WTC11 (cell line): ENCODE data around the gene H2AZ1. TPM values are rescaled to one million over a fixed set of nuclear protein-coding genes. Genes with fewer than 3 reads are reported as not detected.
"Not testable (repeated sequence)": the region's sequence is repeated elsewhere in the genome, so short reads cannot be mapped to it uniquely, and the experiment has no call there.

Experiments used
- ATAC-seq: fragments of 200-7000 bp; cut with Tn5 transposase; 2 replicates; pipeline ENCODE4 v1.10.0; 2021; ENCODE audit warnings: mild to moderate bottlenecking, moderate library complexity
- CTCF ChIA-PET: fragments of 300-600 bp; sonication (Branson Sonifier 250); formaldehyde crosslinking; loops from one replicate; lab custom pipeline; 2021; ENCODE audit warnings: antibody characterized with exemption; lab: Charles Lee
- POLR2A ChIA-PET: fragments of 350-600 bp; sonication (Branson Sonifier 250); formaldehyde crosslinking; loops from one replicate; lab custom pipeline; 2021; ENCODE audit warnings: antibody characterized with exemption; lab: Charles Lee
- DNase-seq: peaks from one replicate; pipeline ENCODE4 v3.0.0; 2021; ENCODE audit warnings: low spot score
- H3K27ac Mint-ChIP-seq: 2 replicates; pipeline ENCODE4 v1.8.0; 2021; ENCODE audit warnings: mixed read lengths
- H3K27me3 Mint-ChIP-seq: 2 replicates; pipeline ENCODE4 v1.8.0; 2021; ENCODE audit warnings: low read depth, mild to moderate bottlenecking, moderate library complexity, mixed read lengths
- H3K36me3 Mint-ChIP-seq: 2 replicates; pipeline ENCODE4 v1.8.0; 2021; ENCODE audit warnings: mixed read lengths
- H3K4me1 Mint-ChIP-seq: 2 replicates; pipeline ENCODE4 v1.8.0; 2022; ENCODE audit warnings: mixed read lengths
- H3K4me3 Mint-ChIP-seq: 2 replicates; pipeline ENCODE4 v1.8.0; 2021; ENCODE audit warnings: mild to moderate bottlenecking, moderate library complexity, mixed read lengths
- H3K9me3 Mint-ChIP-seq: 2 replicates; pipeline ENCODE4 v1.8.0; 2021; ENCODE audit warnings: mixed read lengths
- AFF4 ChIP-seq: sonication (generic); formaldehyde crosslinking; IDR thresholded peaks from 2 replicates; pipeline ENCODE4 v1.8.1; 2023; ENCODE audit warnings: mild to moderate bottlenecking, missing genetic modification reagents, borderline replicate concordance
- AR ChIP-seq: fragments of 250-450 bp; sonication (Bioruptor Pico); IDR thresholded peaks from 2 replicates; pipeline ENCODE4 v1.9.0; 2021; ENCODE audit warnings: mild to moderate bottlenecking
- E2F1 ChIP-seq: sonication (generic); formaldehyde crosslinking; IDR thresholded peaks from 2 replicates; pipeline ENCODE4 v1.8.0; 2022; ENCODE audit warnings: mild to moderate bottlenecking, missing genetic modification reagents
- EMX1 ChIP-seq: fragments of 250-450 bp; sonication (Bioruptor Pico); IDR thresholded peaks from 2 replicates; pipeline ENCODE4 v1.8.0; 2021; ENCODE audit warnings: mild to moderate bottlenecking
- ETV6 ChIP-seq: sonication (generic); formaldehyde crosslinking; IDR thresholded peaks from 2 replicates; pipeline ENCODE4 v1.8.1; 2022; ENCODE audit warnings: mild to moderate bottlenecking, missing genetic modification reagents
- FOXJ3 ChIP-seq: sonication (generic); formaldehyde crosslinking; IDR thresholded peaks from 2 replicates; pipeline ENCODE4 v1.9.0; 2021; ENCODE audit warnings: missing genetic modification reagents, mild to moderate bottlenecking, borderline replicate concordance
- FOXP4 ChIP-seq: sonication (generic); formaldehyde crosslinking; IDR thresholded peaks from 2 replicates; pipeline ENCODE4 v1.8.0; 2022; ENCODE audit warnings: mild to moderate bottlenecking, missing genetic modification reagents
- GABPB1 ChIP-seq: sonication (generic); formaldehyde crosslinking; IDR thresholded peaks from 2 replicates; pipeline ENCODE4 v1.8.1; 2023; ENCODE audit warnings: mild to moderate bottlenecking, missing genetic modification reagents
- JUN ChIP-seq: sonication (generic); formaldehyde crosslinking; IDR thresholded peaks from 2 replicates; pipeline ENCODE4 v1.8.0; 2023; ENCODE audit warnings: mild to moderate bottlenecking, missing genetic modification reagents
- MLX ChIP-seq: sonication (generic); formaldehyde crosslinking; IDR thresholded peaks from 2 replicates; pipeline ENCODE4 v1.8.1; 2023; ENCODE audit warnings: mild to moderate bottlenecking, missing genetic modification reagents, moderate library complexity
- NFYB ChIP-seq: sonication (generic); formaldehyde crosslinking; conservative IDR thresholded peaks from 2 replicates; pipeline ENCODE4 v1.8.0; 2022; ENCODE audit warnings: low read depth, missing genetic modification reagents
- NR1H2 ChIP-seq: sonication (generic); formaldehyde crosslinking; IDR thresholded peaks from 2 replicates; pipeline ENCODE4 v1.9.0; 2021; ENCODE audit warnings: mild to moderate bottlenecking, moderate library complexity, missing genetic modification reagents
- RORB ChIP-seq: fragments of 250-450 bp; sonication (Bioruptor Pico); IDR thresholded peaks from 2 replicates; pipeline ENCODE4 v1.9.0; 2021; ENCODE audit warnings: mild to moderate bottlenecking
- USF2 ChIP-seq: sonication (generic); formaldehyde crosslinking; IDR thresholded peaks from 2 replicates; pipeline ENCODE4 v1.8.1; 2023; ENCODE audit warnings: mild to moderate bottlenecking, missing genetic modification reagents, moderate library complexity
- ZNF121 ChIP-seq: sonication (generic); formaldehyde crosslinking; IDR thresholded peaks from 2 replicates; pipeline ENCODE4 v1.8.0; 2023; ENCODE audit warnings: missing genetic modification reagents
- ZNF263 ChIP-seq: sonication (generic); formaldehyde crosslinking; IDR thresholded peaks from 2 replicates; pipeline ENCODE4 v1.8.1; 2022; ENCODE audit warnings: low read depth, mild to moderate bottlenecking, moderate library complexity, missing genetic modification reagents
- ZNF317 ChIP-seq: sonication (generic); formaldehyde crosslinking; IDR thresholded peaks from 2 replicates; pipeline ENCODE4 v1.8.1; 2023; ENCODE audit warnings: low read depth, mild to moderate bottlenecking, moderate library complexity, missing genetic modification reagents, borderline replicate concordance
- ZNF416 ChIP-seq: fragments of 250-450 bp; sonication (Bioruptor Pico); IDR thresholded peaks from 2 replicates; pipeline ENCODE4 v1.9.0; 2021; ENCODE audit warnings: mild to moderate bottlenecking, inconsistent platforms
- total RNA-seq: library from RNA; stranded (reverse); gene quantifications from 3 replicates; pipeline ENCODE4 v1.2.3, GENCODE V29; 2021

Gene H2AZ1
- total RNA-seq, 1 experiment from 2014 or later, result 684 TPM

GRCh38 chr4:99960648-99961047, 10.6 kb upstream of the H2AZ1 start:
- TF ChIP-seq NR1H2 (CRISPR knock-in tag) (no peak), NFYB (CRISPR knock-in tag) (no peak), FOXJ3 (CRISPR knock-in tag) (no peak), FOXP4 (CRISPR knock-in tag) (no peak), ZNF416 (no peak), ZNF263 (CRISPR knock-in tag) (no peak), USF2 (CRISPR knock-in tag) (no peak), MLX (CRISPR knock-in tag) (no peak), JUN (CRISPR knock-in tag) (no peak), ZNF317 (no peak), ETV6 (CRISPR knock-in tag) (no peak), RORB (CRISPR knock-in tag) (no peak), EMX1 (CRISPR knock-in tag) (no peak), ZNF121 (no peak), AR (CRISPR knock-in tag) (no peak), AFF4 (CRISPR knock-in tag) (no peak), E2F1 (CRISPR knock-in tag) (no peak), GABPB1 (CRISPR knock-in tag) (no peak)
- POLR2A ChIA-PET, result no interaction called here

GRCh38 chr4:99958207-99958606, 8.1 kb upstream of the H2AZ1 start:
- H3K4me3 Mint-ChIP-seq, H3K27me3 Mint-ChIP-seq, H3K4me1 Mint-ChIP-seq, CTCF ChIA-PET, H3K36me3 Mint-ChIP-seq, POLR2A ChIA-PET, DNase-seq, ATAC-seq, H3K27ac Mint-ChIP-seq: not testable (repeated sequence)
- peaks cover 20% of the 10 kb centered on the region for H3K9me3 Mint-ChIP-seq

More at GRCh38 chr4:99960648-99961047, 10.6 kb upstream of the H2AZ1 start:
- Mint-ChIP-seq H3K27ac (no peak overlapping the region), H3K27me3 (no peaks in the 10 kb centered on the region), H3K4me1 (no peaks in the 10 kb centered on the region), H3K9me3 (peaks cover 20% of the 10 kb centered on the region), H3K4me3 (no peak overlapping the region), H3K36me3 (peaks cover 2% of the 10 kb centered on the region; the same call in 1 of the 2 replicates)
- ATAC-seq (no peak), DNase-seq (no peak)
- CTCF ChIA-PET, result no interaction called here
